SU-DHL-6 (cell line): ENCODE measurements around the gene TTC36.

Experiments used
- CTCF ChIP-seq: fragments of 200-600 bp; sonication (generic); IDR thresholded peaks from one replicate; pipeline ENCODE4 v1.5.1; 2017; ENCODE audit warnings: antibody characterized with exemption, mild to moderate bottlenecking, low read length, moderate library complexity; ENCODE audit not compliant: insufficient read depth, poor library complexity, severe bottlenecking
- EZH2phosphoT487 ChIP-seq: fragments of 200-600 bp; sonication (generic), shearing (Covaris generic); conservative IDR thresholded peaks from 2 replicates; pipeline ENCODE4 v1.6.1; 2018; ENCODE audit warnings: mild to moderate bottlenecking, antibody characterized with exemption, low read length, moderate library complexity, mixed read lengths

- TF ChIP-seq CTCF: no peak
- TF ChIP-seq EZH2phosphoT487: no peak
These were observed 33.5 kb downstream of the TTC36 start for GRCh38 chr11:118560806-118561205.
